HG03060 (cell line): ENCODE results near the gene SLC22A2.

Experiments
- ATAC-seq: cut with Tn5 transposase; IDR thresholded peaks from one replicate; pipeline ENCODE4 v1.9.1; 2021; ENCODE audit warnings: low read depth, moderate number of reproducible peaks; ENCODE audit not compliant: unreplicated experiment

Gene SLC22A2

DNA sequence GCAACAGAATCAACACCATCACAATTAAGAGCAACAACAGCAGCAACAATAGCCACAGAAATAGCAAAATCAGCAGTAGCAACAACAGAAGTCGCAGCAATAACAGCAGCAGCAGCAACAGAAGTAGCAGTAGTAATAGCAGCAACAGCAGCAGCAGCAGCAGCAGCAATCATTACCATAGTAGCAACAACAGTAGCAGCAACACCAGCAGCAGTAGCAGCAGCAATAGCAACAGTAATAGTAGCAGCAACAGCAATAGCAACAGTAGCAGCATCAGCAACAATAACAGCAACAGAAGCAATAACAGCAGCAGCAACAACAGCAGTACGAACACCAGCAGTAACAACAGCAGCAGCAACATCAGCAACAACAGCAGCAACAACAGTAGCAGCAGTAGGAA is 39.8 kb downstream of the SLC22A2 start:
- ATAC-seq = no peak

DNA sequence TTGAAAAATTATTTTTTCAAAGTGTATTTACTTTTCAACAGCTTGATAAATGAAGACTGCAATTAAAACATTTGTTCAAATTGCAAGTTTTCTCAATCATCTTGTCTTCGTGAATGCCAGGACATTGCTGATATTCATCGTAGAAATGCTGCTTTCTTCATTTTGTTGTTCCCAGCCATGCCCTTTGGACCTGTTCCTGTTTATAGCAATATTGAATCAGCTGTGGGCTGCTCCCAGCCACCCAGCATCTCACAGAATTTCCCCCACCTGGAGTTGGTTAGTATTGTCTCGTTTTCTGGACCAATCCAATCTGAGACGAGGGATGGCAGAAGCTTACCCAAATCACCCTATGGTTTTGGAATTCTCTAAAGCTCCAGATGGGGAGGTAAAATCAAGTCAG is 40.8 kb downstream of the SLC22A2 start:
- no peak for ATAC-seq

- ATAC-seq = no peak
Observed at GRCh38 chr6:160217073-160217472, 41.5 kb downstream of the SLC22A2 start.

DNA sequence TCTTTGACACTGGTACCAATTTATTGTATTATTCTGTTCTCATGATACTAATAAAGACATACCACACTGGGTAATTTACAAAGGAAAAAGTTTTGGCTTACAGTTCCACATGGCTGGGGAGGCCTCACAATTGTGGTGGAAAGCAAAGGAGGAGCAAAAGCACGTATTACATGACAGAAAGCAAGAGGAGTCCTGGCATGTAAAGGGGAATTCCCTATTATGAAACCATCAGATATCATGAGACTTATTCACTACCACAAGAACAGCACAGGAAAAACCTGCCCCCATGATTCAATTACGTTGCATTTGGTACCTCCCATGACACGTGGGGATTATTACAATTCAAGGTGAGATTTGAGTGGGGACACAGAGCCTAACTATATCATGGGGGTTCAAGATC is 43.4 kb downstream of the SLC22A2 start:
- ATAC-seq = no peak

DNA sequence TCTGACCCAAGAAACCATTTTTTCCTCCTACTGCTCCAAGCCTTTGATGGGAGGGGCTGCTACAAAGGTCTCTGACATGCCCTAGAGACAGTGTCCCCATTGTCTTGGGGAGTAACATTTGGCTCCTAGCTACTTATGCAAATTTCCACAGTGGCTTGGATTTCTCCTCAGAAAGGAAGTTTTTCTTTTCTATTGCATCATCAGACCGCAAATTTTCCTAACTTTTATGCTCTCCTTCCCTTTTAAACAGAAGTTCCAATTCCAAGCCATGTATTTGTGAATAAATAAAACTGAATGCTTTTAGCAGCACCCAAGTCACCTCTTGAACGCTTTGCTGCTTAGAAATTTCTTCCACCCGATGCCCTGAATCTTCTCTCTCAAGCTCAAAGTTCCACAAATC is 51.0 kb downstream of the SLC22A2 start:
- ATAC-seq = no peak

GRCh38 chr6:160204710-160205109 is 53.9 kb downstream of the SLC22A2 start:
- no peak for ATAC-seq

- no peak for ATAC-seq
Observed at GRCh38 chr6:160203953-160204352, 54.7 kb downstream of the SLC22A2 start.

DNA sequence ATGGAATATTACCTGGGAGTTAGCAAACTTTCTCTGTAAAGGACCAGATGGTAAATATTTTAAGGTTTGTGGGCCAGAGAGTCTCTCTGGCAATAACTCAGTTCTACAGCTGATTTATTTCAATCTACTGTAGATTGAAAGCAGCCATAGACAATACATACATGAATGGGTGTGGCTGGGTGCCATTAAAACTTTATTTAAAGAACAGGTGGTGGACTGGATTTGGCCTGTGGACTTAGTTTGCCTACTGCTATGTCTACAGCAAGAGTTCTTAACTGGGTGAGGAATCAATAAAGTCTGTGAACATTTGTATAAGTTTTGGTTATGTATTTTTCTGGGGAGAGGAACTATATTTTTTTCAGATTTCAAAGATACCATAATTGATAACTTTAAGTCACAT is 55.1 kb downstream of the SLC22A2 start:
- ATAC-seq = no peak

DNA sequence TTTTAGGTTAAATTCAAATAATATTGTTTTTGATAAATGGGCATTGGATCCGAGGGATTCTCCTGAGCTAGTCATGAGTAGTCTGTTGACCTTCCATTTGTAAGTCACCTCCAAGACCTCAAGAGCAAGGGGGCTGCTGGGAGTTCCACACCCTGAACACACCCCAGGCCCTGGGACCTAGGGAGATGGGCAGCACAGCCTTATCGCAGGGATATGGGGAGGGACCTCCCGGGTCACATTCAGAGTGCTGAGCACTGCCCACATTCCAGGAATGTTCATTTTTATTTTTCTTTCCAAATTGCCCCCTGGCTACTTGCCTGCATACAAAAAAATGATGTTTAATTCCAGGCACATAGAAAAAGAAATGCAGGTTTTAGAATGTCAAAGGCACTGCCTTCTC is 55.5 kb downstream of the SLC22A2 start:
- ATAC-seq = no peak

DNA sequence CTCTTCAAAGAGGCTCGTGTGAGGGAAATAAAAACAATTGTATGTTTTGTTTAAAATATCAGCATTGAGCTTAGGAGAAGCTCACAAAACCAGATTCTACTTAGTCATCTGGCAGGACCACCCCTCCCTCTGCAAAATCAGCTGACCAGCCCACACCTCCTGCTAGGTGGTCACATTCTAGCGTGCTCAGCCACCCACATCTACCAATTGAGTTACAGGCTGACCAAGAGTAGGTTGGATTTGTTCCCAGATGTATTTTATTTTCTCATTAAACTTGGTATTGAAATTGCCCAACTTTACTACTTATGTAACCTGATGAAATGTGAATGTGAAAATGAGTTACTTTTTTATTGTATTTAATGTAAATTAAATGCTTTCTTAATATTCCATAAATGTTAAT is 56.2 kb downstream of the SLC22A2 start:
- ATAC-seq = no peak

DNA sequence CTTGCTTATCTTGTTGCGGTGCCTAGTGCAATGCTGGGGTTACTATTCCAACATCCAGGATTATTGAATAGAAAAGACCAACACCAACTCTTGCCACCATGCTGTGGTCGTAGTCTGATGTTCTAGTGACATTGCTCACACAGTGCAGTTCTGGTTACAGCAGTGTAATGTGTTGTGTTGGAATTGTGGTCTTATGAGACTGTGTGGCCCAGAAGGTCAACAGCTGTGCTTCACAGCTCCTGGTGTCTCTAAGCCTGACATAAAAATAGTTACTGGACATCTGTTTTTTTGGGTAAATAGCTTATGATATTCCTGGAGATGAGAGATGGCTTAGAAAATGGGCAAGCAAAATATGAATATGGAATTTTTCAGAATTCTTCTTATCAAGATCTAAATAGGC is 57.6 kb downstream of the SLC22A2 start:
- ATAC-seq = no peak

GRCh38 chr6:160198606-160199211 is 59.9 kb downstream of the SLC22A2 start:
- ATAC-seq = peak; percentile 74

GRCh38 chr6:160197662-160198061 is 61.0 kb downstream of the SLC22A2 start:
- ATAC-seq = no peak

- no peak for ATAC-seq
Observed at GRCh38 chr6:160194808-160195207, 63.8 kb downstream of the SLC22A2 start.

- ATAC-seq = no peak
Observed at GRCh38 chr6:160192840-160193239, 65.8 kb downstream of the SLC22A2 start.

DNA sequence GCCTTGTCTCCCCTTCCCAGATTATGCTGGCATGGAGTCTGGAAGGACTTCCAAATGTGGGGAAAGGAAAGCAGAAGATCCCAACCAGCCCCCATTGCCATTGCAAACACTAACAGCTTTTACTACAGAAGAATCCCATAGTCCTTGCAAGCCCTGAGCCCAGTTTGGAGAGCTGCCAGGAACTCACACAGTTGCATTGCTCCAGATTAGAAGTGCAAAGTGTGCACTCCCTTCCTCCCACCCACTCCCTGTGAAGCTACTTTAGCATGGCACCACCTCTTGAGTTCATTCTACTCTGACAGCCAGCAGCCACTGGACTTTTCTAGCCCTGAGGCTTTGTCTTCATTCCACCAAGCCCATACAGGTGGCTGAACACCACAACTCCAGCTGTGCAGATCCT is 67.6 kb downstream of the SLC22A2 start:
- no peak for ATAC-seq

DNA sequence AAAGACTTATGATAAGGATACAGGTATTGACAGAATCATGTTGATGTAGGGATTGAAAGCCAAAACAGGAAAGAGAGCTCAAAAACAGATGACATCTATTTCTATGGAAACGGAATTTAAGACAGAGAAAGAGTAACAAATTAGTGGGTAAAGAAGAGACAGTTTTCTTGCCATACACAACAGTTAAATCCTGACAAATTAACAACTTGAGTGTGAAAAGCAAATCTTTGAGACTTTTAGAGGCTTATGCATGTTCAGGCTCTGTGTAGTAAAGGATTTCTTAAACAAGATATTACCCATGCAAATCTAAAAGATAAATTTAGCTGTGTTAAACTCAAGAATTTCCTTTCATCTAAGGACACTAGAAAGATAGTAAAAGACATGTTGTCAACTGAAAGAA is 68.5 kb downstream of the SLC22A2 start:
- ATAC-seq = no peak

DNA sequence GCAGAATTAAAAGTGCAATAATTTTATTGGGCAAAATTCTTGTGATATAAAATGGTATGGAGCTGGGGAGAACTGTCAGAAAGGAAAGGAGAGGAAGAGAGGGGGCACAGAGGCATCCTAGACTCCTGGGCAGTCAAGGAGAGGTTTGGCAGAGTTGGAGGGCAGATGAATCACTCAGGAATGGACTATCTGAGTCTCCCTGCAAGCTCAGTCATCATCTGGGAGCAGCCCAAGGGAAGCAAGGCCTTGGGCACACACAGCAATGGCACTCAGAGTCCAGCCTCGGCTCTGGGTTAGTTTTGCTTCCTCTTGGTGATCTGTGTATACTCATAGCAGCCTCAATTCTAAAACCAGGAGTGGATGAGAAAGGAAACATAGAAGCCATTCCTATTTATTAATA is 69.8 kb downstream of the SLC22A2 start:
- no peak for ATAC-seq

- ATAC-seq = no peak
Observed at GRCh38 chr6:160180706-160181105, 77.9 kb downstream of the SLC22A2 start.

GRCh38 chr6:160178271-160178670 is 80.3 kb downstream of the SLC22A2 start:
- no peak for ATAC-seq

- no peak for ATAC-seq
Observed at GRCh38 chr6:160177220-160177619, 81.4 kb downstream of the SLC22A2 start.

DNA sequence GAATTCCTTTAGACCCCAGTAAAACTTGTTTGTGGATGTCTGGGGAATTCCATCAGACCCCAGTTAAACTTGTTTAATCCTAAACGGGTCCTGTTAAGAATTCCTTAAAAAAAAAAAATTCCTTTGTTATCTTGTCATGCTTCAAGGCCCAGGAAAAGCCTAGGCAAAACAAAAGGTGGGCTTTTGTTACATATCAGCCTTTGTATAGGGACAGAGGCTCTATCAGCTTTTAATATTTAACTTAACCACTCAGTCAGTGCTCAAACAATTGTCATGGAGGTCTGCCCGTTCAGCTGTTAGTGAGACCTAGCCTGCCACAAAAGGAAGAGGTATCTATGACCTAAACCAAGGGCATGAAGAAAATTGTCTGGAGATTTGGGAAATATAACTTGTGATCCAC is 83.9 kb downstream of the SLC22A2 start:
- no peak for ATAC-seq
